Activated naive CD8-positive, alpha-beta T cell treated with anti-CD3 and anti-CD28 coated beads, Interleukin-2, amount 10 ng/mL, durations not matched to agents 7 days and 5 days (primary cell): ENCODE data around the gene TBC1D5. TPM values are rescaled to one million over a fixed set of nuclear protein-coding genes. Genes with fewer than 3 reads are reported as not detected.
A peak's percentile ranks its signal among the peaks of the same experiment; 100 is the strongest.

ENCODE experiments used
- ATAC-seq: fragments of 150-1000 bp; cut with Tn5 transposase; one replicate; pipeline ENCODE4 v1.10.0; 2021; ENCODE audit warnings: low read depth, moderate library complexity
- POLR2A ChIA-PET: fragments of 350-600 bp; sonication (Branson Sonifier 250); formaldehyde crosslinking; loops from one replicate; lab custom pipeline; 2021; ENCODE audit warnings: antibody characterized with exemption; lab: Charles Lee
- DNase-seq: peaks from one replicate; pipeline ENCODE4 v3.0.0; 2021
- H3K27ac Mint-ChIP-seq: one replicate; pipeline ENCODE4 v1.8.0; 2022; ENCODE audit warnings: mild to moderate bottlenecking, mixed read lengths
- H3K27me3 Mint-ChIP-seq: one replicate; pipeline ENCODE4 v1.8.0; 2022; ENCODE audit warnings: mild to moderate bottlenecking, moderate library complexity, mixed read lengths
- H3K36me3 Mint-ChIP-seq: one replicate; pipeline ENCODE4 v1.8.0; 2021; ENCODE audit warnings: mild to moderate bottlenecking, mixed read lengths
- H3K4me1 Mint-ChIP-seq: one replicate; pipeline ENCODE4 v1.8.0; 2021; ENCODE audit warnings: mixed read lengths
- H3K4me3 Mint-ChIP-seq: one replicate; pipeline ENCODE4 v1.8.0; 2022; ENCODE audit warnings: mild to moderate bottlenecking, moderate library complexity, mixed read lengths
- H3K9me3 Mint-ChIP-seq: one replicate; pipeline ENCODE4 v1.8.0; 2021; ENCODE audit warnings: mixed read lengths
- total RNA-seq, 2 experiments: library from RNA; stranded (reverse); gene quantifications; one replicate each; pipeline ENCODE4 v1.2.3, GENCODE V29; 2021

TBC1D5 gene
- total RNA-seq, 2 experiments from 2014 or later = 57.3 to 60.9 TPM

DNA sequence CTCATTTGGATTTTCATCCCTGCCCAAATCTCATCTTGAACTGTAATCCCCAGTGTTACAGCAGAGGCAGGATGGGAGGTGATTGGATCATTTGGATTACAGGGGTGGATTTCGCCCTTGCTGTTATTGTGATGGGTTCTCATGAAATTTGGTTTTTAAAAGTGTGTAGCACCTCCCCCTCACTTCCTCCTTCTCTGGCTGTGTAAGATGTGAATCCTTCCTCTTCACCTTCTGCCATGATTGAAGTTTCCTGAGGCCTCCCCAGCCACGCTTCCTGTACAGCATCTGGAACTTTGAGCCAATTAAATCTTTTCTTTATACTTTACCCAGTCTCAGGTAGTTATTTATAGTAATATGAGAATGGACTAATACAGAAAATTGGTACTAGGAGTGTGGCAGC lies 540.9 kb downstream of the TBC1D5 start:
- H3K27ac Mint-ChIP-seq = no peak overlapping the region
- ATAC-seq (no peak), DNase-seq (no peak)
- H3K9me3 Mint-ChIP-seq = peaks cover 25% of the 10 kb centered on the region
- POLR2A ChIA-PET = no interaction called here
- H3K36me3 Mint-ChIP-seq = peaks cover 52% of the 10 kb centered on the region
- no peaks in the 10 kb centered on the region for H3K27me3 Mint-ChIP-seq
- H3K4me1 Mint-ChIP-seq = peaks cover 7% of the 10 kb centered on the region
- no peak overlapping the region for H3K4me3 Mint-ChIP-seq

- Mint-ChIP-seq H3K9me3 (peaks cover 2% of the 10 kb centered on the region), H3K27me3 (no peaks in the 10 kb centered on the region), H3K4me3 (no peak overlapping the region), H3K27ac (no peak overlapping the region), H3K4me1 (peaks cover 7% of the 10 kb centered on the region), H3K36me3 (peaks cover 16% of the 10 kb centered on the region)
- POLR2A ChIA-PET = interaction anchor here (0.5 kb wide), 1 partner anchor 38 kb away, joined by 3 read pairs; no protein-coding TSS in a partner anchor
- no peak for DNase-seq
- no peak for ATAC-seq
These were observed 546.4 kb downstream of the TBC1D5 start for GRCh38 chr3:17195856-17196604.

- no peak overlapping the region for H3K27ac Mint-ChIP-seq
- H3K9me3 Mint-ChIP-seq = peaks cover 2% of the 10 kb centered on the region
- peaks cover 16% of the 10 kb centered on the region for H3K36me3 Mint-ChIP-seq
- DNase-seq (no peak), ATAC-seq (no peak)
- no peak overlapping the region for H3K4me3 Mint-ChIP-seq
- no peaks in the 10 kb centered on the region for H3K27me3 Mint-ChIP-seq
- peaks cover 14% of the 10 kb centered on the region for H3K4me1 Mint-ChIP-seq
- POLR2A ChIA-PET = interaction anchor here (0.6 kb wide), 1 partner anchor 31 kb away, joined by 4 read pairs; no protein-coding TSS in a partner anchor
These were observed 547.2 kb downstream of the TBC1D5 start for GRCh38 chr3:17195192-17195611.

DNA sequence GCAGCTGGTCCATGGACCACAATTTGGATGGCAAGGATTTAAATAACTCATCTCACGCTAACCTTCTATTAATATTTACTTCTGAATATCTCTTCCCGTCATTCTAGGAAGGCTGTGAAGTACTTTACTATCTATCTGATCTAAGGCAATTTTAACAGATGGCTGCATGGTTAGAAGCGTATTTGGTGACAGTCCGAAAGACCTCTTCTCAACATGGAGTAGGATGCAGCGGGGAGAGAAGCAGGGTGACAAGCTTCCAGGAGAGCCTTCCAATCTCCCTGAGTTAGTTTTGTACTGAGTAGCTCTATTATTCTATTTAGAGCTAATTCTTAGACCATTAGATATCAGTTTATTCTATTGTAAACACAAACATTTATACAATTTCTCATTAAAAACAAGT lies 548.3 kb downstream of the TBC1D5 start:
- POLR2A ChIA-PET = no interaction called here
- H3K4me3 Mint-ChIP-seq = no peak overlapping the region

GRCh38 chr3:17192995-17193394 lies 549.4 kb downstream of the TBC1D5 start:
- ATAC-seq (no peak), DNase-seq (no peak)
- no peak overlapping the region for H3K4me3 Mint-ChIP-seq
- POLR2A ChIA-PET = no interaction called here
- no peaks in the 10 kb centered on the region for H3K27me3 Mint-ChIP-seq
- peaks cover 15% of the 10 kb centered on the region for H3K36me3 Mint-ChIP-seq
- peaks cover 15% of the 10 kb centered on the region for H3K4me1 Mint-ChIP-seq
- H3K27ac Mint-ChIP-seq = no peak overlapping the region
- H3K9me3 Mint-ChIP-seq = peaks cover 2% of the 10 kb centered on the region

More for the DNA sequence above, 548.3 kb downstream of the TBC1D5 start:
- ATAC-seq = no peak
- H3K27ac Mint-ChIP-seq = no peak overlapping the region
- H3K9me3 Mint-ChIP-seq = peaks cover 4% of the 10 kb centered on the region
- no peaks in the 10 kb centered on the region for H3K27me3 Mint-ChIP-seq
- H3K36me3 Mint-ChIP-seq = peaks cover 17% of the 10 kb centered on the region
- H3K4me1 Mint-ChIP-seq = peaks cover 15% of the 10 kb centered on the region
- no peak for DNase-seq

GRCh38 chr3:17190353-17191078 lies 551.9 kb downstream of the TBC1D5 start:
- peaks cover 2% of the 10 kb centered on the region for H3K9me3 Mint-ChIP-seq
- H3K4me1 Mint-ChIP-seq = peaks cover 11% of the 10 kb centered on the region
- H3K27me3 Mint-ChIP-seq = no peaks in the 10 kb centered on the region
- ATAC-seq (no peak), DNase-seq (no peak)
- peaks cover 13% of the 10 kb centered on the region for H3K36me3 Mint-ChIP-seq
- POLR2A ChIA-PET = no interaction called here
- no peak overlapping the region for H3K4me3 Mint-ChIP-seq
- H3K27ac Mint-ChIP-seq = peak overlapping the region; percentile 46

- H3K27me3 Mint-ChIP-seq = no peaks in the 10 kb centered on the region
- H3K4me1 Mint-ChIP-seq = peaks cover 14% of the 10 kb centered on the region
- POLR2A ChIA-PET = no interaction called here
- no peak overlapping the region for H3K4me3 Mint-ChIP-seq
- no peak overlapping the region for H3K27ac Mint-ChIP-seq
- H3K9me3 Mint-ChIP-seq = peaks cover 2% of the 10 kb centered on the region
- ATAC-seq = no peak
- H3K36me3 Mint-ChIP-seq = peaks cover 23% of the 10 kb centered on the region
- no peak for DNase-seq
These were observed 554.1 kb downstream of the TBC1D5 start for GRCh38 chr3:17188378-17188777.

DNA sequence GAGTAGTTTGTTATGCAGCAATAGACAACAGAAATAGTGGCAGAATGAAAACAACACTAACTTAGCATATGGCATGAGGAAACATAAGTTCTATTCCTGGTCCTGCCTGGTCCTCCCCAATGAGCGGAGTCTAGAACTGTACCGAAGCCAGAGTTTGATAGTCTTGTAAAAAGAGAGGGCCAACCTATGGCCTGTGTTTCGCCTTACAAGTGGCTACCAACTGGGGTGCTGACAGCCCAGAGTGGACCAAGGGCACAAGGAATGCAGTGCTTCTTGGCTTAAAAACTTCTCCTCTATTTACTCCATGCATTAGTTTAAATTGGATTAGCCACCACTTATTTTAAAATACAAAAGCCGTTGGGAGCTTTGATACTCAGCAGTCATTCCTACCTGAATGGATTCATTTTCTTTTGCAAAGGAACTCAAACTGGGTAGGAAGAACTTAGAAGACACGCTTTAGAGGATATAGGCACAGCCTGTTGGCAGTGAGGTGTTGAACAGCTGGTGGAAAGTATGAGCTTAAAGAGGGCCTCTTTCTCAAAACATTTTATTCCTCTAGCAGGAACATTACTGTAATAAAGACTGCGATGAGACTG lies 554.7 kb downstream of the TBC1D5 start:
- H3K27ac Mint-ChIP-seq = no peak overlapping the region
- ATAC-seq (no peak), DNase-seq (no peak)
- peaks cover 2% of the 10 kb centered on the region for H3K9me3 Mint-ChIP-seq
- peaks cover 18% of the 10 kb centered on the region for H3K4me1 Mint-ChIP-seq
- H3K36me3 Mint-ChIP-seq = peaks cover 27% of the 10 kb centered on the region
- POLR2A ChIA-PET = no interaction called here
- H3K4me3 Mint-ChIP-seq = no peak overlapping the region
- no peaks in the 10 kb centered on the region for H3K27me3 Mint-ChIP-seq

- Mint-ChIP-seq H3K27ac (no peak overlapping the region), H3K4me3 (no peak overlapping the region), H3K9me3 (no peaks in the 10 kb centered on the region), H3K36me3 (peaks cover 36% of the 10 kb centered on the region), H3K27me3 (no peaks in the 10 kb centered on the region), H3K4me1 (peaks cover 17% of the 10 kb centered on the region)
- no peak for ATAC-seq
- POLR2A ChIA-PET = interaction anchor here (1.2 kb wide), 1 partner anchor 33 kb away, joined by 3 read pairs; no protein-coding TSS in a partner anchor
- DNase-seq = no peak
These were observed 558.4 kb downstream of the TBC1D5 start for GRCh38 chr3:17183951-17184550.

- POLR2A ChIA-PET = no interaction called here
- H3K9me3 Mint-ChIP-seq = no peaks in the 10 kb centered on the region
- peaks cover 17% of the 10 kb centered on the region for H3K4me1 Mint-ChIP-seq
- DNase-seq (no peak), ATAC-seq (no peak)
- H3K36me3 Mint-ChIP-seq = peaks cover 38% of the 10 kb centered on the region
- H3K27me3 Mint-ChIP-seq = no peaks in the 10 kb centered on the region
- H3K4me3 Mint-ChIP-seq = peak overlapping the region; percentile 30
- no peak overlapping the region for H3K27ac Mint-ChIP-seq
These were observed 560.3 kb downstream of the TBC1D5 start for GRCh38 chr3:17182166-17182565.

DNA sequence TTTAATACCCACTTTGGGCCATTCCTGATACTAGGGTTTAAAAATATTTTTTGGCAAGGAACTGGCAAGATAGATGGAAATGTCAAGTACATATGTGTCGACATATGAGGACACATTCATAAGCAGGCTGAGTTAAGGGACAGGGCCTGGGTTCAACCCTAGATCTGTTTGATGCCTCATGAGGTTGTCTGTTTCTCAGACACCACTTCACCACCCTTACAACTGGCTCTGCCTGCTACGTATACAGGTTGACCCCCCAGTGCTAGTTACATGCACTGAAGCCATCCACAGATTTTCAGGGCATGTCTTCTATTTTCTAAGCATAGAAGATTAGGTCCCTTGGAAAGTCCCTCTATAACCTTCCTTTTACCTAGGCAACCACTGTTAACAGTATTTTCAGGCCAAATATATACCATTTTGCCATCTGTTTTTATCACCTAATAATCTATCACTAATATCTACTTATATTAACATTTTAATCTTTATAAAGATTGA lies 561.0 kb downstream of the TBC1D5 start:
- Mint-ChIP-seq H3K27ac (no peak overlapping the region), H3K4me3 (no peak overlapping the region), H3K9me3 (no peaks in the 10 kb centered on the region), H3K27me3 (no peaks in the 10 kb centered on the region), H3K36me3 (peaks cover 39% of the 10 kb centered on the region), H3K4me1 (peaks cover 17% of the 10 kb centered on the region)
- DNase-seq (no peak), ATAC-seq (no peak)
- POLR2A ChIA-PET = interaction anchor here (0.7 kb wide), 1 partner anchor 29 kb away, joined by 7 read pairs; no protein-coding TSS in a partner anchor

GRCh38 chr3:17179381-17180205 lies 562.8 kb downstream of the TBC1D5 start:
- Mint-ChIP-seq H3K36me3 (peaks cover 38% of the 10 kb centered on the region), H3K27me3 (no peaks in the 10 kb centered on the region), H3K9me3 (no peaks in the 10 kb centered on the region), H3K4me3 (no peak overlapping the region), H3K27ac (no peak overlapping the region), H3K4me1 (peaks cover 17% of the 10 kb centered on the region)
- ATAC-seq (no peak), DNase-seq (no peak)
- POLR2A ChIA-PET = no interaction called here
